ENCODE results near the gene PGS1.

PGS1 gene

DNA sequence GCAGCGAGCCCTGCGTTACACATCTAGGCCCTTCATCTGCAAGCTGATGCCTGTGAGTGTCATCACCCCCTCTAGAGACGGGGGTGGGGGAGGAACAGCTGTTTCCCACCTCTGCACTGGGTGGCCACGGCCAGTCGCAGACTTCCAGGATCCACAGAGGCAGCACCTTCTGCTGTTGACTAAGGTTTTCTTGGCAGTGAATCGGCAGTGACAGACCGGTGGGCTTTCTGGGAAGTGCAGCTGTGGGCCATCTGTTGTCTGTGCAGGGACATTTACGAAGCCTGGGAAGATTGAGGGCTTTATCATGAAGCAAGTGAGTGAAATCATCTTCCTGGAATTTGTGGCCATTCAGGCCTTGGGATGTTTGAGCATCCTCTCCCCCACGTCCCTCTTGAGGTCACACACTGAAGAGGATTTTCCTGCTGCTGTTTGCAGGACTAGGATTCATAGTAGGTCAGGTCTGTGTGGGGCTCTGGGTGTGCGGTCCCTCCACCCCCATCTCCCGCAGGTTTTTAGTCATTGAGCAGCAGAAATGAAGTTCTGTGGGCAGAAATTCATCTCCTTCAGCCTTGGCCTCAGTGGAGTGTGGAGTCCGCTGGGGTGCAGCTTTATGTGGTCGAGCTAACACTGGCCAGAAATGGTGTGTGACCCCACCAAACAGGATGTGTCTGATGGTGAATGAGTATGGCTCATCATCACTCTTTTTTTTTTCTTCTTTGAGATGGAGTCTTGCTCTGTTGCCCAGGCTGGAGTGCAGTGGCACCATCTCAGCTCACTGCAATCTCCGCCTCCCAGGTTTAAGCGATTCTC lies 12.0 kb downstream of the PGS1 start:
- no peak for FAIRE-seq

DNA sequence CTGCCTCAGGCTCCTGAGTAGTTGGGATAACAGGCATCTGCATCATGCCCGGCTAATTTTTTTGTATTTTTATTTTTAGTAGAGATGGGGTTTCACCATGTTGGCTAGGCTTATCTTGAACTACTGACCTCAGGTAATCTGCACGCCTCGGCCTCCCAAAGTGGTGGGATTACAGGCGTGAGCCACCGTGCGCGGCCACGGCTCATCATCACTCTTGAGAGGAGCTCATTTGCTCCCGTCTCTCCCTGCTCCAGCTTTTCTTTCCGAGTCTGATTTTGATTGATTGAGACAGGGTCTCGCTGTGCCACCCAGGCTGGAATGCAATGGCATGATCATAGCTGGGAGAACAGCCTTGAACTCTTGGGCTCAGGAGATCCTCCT lies 12.6 kb downstream of the PGS1 start:
- no peak for FAIRE-seq

DNA sequence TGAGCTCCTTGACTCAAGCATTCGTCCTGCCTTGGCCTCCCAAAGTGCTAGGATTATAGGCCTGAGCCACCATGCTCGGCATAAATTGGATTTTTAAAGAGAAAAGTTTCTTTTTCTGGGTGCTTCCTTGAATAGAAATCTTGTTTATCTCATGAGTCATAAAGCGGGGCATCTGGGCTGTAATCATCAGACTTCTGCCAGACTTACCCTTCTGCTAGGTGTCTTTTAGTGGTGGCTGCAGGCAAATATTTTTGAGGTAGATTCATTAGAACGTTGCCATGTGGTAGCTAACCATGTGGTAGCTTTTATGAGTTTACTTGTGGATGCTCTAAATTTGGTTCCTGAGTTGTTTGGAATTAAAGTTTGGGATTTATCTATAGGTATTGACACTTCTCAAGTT lies 13.4 kb downstream of the PGS1 start:
- FAIRE-seq, result no peak

DNA sequence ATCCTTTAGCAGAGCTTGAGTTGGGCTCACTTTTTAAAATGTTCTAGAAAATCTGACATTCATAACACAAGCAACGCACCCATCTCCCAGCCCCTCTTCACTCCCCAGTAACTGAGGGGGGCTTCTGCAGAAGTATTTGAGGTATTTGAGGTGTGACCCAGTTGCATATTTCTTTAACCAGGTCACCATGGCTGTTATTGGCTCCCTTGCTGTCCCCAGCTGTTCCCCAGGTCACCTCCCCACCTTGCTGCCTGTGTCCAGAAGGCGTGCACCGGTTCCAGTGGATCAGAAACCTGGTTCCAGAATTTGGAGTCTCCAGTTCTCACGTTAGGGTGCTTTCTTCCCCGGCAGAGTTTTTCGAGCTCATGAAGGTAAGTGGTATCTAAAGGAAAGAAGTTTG lies 13.8 kb downstream of the PGS1 start:
- no peak for FAIRE-seq

DNA sequence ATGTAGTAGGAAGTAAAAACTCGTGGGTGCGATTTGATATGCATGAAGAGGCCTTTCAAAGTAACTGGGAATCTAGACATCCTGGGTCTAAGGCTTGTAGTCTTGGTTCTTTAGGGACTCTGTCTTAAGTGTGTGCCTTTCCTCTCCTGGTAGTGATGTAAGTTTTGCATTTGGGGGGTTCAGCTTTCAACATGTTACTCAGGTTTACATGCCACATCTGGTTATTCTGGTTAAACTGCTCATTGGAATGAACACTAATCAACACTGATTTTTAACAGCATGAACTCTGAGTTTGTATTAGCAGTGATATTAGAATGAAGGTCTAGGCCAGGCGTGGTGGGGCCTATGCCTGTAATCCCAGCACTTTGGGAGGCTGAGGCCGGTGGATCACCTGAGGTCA lies 15.1 kb downstream of the PGS1 start:
- FAIRE-seq, result no peak

DNA sequence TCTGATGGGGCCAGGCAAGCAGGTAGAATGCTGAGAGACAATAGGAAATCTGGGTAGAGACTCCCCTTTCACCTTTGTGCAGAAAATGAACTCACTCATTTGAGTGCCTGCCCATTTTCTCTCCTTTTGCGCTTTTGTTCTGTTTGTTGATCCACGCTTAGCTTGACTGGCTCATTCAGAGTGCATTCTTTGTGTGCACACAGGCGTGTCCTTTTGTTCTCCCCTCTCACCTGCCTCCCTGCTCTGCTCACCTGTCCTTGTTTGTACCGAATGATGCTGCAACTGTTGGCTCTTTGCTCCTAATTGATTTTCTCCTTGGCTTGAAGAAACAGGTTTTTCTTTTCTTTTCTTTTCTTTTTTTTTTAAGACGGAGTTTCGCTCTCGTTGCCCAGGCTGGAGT lies 15.8 kb downstream of the PGS1 start:
- no peak for FAIRE-seq

DNA sequence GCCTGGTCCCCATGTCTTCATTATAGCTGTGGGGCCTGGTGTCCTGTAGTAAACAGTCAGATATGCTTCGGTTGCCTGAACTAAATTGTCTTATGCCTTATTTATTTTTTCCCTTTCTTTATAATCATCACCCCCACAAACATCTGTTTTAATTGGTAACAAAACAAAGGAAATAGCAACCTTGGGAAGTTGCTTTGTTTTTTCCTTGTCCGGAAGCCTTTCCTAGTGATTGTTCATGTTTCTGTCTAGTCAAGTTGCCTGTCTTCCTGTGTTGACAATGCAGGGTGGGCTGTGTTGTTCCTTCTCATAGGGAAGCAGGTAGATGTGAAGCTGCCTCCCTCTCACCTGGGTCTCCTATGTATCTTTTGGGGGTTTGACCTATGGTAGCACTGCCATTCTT lies 16.7 kb downstream of the PGS1 start:
- no peak for FAIRE-seq

DNA sequence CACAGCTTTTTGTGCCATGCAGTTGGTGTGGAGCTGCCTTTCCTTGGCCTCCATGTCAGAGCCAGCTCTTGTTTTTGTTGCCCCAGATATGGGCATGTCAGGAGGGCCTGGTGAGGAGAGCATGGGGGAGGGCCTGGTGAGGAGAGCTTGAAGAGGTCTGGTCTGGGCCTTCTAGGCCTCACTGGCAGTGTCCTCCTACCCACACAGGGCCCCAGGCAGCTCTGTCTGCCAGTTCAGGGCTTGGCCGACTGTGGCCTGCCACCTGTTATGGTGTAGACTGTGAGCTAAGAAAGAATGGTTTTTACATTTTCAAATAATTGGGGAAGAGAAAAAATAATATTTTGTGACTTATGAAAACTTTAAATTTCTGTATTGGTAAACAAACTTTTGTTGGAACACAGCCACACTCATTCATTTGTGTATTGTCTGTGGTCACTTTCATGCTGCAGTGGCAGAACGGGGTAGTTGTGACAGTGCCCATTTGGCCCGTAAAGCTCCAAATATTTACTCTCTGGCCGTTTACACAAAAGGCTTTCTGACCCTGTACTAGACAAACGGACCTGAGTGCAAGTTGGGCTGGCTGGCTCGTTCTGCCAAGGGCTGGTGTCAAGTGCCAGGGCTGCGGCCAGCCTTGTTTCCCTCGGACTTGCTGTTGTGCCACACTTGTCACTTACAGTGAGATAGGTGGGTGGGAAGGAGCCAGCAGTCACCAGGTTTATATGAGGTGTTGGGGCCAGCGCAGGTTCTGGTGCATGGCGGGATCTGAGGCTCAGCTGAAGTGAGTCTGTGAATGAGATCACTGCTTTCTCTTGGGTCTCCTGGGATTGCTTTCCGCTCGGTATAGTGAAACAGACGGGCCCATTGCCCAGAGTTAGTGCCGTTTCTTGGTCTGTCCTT lies 18.2 kb downstream of the PGS1 start:
- FAIRE-seq, result no peak

DNA sequence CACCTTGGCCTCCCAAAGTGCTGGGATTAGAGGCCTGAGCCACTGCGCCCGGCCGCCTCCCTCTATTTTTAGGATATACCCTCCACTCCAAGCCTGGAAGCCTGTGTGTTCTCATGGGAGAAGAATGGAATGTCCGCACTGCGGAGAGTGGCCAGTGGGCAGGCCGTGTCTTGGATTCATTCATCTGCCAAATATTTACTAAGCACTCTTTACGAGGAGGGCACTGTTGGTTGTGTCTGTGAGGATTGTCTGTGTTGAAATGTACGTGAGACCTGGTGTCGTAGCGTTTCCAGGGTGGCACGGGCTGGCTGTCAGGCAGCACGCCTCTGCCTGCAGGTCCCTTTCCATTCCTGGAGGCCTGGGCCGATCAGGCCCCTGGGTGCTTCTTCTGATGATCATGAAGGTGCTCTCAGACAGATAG lies 19.2 kb downstream of the PGS1 start:
- FAIRE-seq, result no peak

DNA sequence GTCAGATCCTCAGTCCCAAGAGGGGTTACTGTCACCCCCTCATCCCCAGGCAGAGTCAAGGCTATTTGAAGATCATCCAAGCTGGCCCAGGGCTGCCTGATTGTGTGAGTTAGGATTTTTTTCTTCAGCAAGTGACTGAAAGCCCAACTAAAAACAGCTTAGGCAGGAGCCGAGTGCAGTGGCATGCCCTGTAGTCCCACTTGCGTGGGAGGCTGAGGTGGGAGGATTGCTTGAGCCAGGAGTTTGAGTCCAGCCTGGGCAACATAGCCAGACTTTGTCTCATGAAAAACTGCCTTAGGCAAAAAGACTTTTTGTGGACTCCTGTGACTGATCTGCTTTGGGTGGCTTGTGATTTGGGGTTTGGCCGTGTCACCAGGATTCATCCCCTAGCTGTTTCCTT lies 19.9 kb downstream of the PGS1 start:
- no peak for FAIRE-seq

DNA sequence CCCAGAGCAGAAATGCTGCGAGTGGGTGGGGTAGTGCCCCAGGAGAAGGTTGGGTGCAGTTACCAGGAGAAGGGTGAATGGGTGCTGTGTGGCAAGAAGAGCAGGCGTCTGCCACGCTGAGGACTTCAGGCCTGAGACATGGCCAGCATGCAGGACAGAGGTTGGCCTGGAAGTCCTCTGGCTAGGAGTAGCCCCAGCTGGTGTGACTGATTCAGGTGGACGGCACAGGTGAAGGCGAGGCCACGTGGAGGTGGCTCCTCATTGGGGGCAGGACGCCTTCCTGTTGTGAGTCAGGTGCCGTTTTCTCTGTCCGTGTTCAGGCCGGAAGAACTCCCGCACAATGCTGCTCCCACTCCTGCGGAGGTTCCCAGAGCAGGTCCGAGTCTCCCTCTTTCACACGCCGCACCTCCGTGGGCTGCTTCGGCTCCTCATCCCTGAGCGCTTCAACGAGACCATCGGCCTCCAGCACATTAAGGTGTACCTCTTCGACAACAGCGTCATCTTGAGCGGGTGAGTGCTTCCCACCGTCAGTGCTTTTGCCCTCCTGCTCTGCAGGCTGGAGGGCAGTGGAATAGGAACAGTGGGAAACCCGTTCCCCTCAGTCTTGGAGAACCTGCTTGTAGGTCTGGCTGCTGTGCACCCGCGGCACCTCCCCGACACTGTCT lies 20.7 kb downstream of the PGS1 start:
- no peak for FAIRE-seq

DNA sequence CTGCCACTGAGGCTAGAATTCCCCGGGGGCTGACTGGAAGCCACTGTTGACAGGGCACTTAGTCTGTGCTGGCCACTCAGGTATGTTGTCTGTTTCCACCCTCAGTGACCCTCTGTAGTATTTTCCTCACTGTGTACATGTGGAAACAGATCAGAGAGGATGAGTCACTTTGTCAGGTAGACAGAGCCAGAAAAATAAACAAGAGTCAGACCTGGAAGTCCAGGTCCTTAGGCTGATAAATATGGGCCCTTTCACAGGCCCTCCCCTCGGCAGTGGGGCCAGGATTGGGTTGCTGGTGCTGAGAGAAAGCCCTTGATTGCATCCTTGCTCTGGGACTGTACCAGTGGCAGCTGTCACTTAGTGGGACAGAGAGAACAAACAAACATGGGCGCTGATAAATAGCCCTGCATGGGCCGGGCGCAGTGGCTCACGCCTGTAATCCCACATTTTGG lies 21.3 kb downstream of the PGS1 start:
- no peak for FAIRE-seq

DNA sequence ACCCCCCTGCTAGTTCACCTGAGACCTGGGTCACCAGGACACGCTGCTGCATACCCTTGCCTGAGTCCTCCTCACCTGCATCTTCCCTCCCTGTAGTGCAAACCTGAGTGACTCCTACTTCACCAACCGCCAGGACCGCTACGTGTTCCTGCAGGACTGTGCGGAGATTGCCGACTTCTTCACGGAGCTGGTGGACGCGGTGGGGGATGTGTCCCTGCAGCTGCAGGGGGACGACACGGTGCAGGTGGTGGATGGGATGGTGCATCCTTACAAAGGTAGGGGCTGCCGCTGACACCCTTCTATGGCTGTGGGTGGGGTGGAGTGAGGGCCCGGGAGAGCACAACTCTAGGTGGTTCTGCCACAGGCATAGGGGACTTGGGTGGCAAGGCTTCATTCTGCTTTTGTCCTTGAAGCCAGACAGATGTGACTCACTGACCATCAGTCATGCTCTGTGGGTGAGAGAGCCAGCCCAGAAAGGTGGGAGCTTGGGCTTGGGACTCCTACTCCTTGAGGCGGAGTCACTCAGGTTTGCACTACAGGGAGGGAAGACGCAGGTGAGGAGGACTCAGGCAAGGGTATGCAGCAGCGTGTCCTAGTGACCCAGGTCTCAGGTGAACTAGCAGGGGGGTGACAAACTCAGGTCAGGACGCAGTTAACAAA lies 22.3 kb downstream of the PGS1 start:
- no peak for FAIRE-seq

DNA sequence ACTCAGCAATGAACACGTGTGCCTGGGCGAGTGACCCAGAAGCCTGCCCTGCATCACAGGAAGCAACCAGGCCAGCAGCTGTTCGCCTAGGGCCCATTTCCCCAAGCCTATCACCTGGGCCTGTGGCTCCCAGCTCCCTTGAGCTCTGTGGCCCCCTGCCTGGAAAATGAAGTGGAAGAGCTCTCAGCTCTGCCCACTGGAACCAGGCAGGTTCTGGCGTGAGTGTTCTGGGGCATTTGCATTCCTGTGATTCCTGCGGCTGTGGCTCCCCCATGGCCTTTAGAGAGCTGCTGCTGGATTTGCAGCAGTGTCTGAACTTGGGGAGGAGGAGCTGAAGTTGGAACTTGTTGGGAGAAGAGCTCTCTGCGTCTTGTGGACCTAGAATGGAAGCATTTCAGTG lies 22.8 kb downstream of the PGS1 start:
- FAIRE-seq, result no peak

DNA sequence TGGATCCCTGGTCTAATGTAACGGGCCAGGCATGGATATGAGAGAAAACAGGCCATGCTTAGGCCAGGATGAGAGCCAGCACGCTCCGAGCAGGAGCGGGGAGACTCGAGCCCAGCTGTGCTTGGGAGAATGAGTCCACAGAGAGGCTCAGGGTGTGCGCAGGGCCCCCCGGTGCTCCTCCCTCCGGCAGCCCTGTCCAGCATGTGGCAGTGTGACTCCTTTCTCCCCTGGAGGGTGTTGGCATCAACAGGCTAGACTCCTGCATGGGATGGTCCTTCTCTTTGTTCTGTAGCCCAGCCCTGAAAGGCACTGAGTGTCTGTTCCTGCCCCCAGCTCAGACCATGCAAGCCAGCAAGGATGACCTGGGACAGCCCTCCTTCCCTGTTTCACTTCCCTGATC lies 23.4 kb downstream of the PGS1 start:
- no peak for FAIRE-seq

DNA sequence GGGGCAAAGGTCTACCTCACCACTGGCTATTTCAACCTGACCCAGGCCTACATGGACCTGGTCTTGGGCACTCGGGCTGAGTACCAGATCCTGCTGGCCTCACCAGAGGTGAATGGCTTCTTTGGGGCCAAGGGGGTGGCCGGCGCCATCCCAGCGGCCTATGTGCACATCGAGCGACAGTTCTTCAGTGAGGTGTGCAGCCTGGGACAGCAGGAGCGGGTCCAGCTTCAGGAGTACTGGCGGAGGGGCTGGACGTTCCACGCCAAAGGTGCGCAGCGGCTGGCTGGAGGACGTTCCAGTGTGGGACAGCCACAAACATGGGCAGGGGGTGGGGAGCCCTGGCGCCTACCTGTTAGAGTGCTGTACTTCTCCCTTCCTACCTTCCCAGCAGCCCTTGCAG lies 25.4 kb downstream of the PGS1 start:
- FAIRE-seq, result no peak

DNA sequence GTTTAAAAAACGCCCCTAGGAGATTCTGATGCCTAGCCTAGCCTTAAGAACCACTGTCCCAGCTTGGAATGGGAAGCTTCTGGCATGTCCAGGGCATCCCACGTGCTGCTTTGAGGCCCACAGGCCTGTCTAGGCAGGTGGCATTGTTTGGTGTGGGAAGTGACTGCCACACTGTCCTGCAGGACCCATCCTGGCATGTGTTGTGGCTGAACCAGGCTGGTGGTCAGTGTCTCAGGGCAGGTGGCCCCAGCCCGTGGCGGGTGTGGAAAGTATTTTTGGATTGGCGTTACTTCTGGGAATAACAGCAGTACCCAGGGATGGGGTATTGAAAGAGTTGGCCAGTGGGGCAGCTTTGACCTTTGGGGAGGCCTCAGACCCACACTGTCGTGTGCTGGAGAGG lies 27.9 kb downstream of the PGS1 start:
- FAIRE-seq, result no peak

DNA sequence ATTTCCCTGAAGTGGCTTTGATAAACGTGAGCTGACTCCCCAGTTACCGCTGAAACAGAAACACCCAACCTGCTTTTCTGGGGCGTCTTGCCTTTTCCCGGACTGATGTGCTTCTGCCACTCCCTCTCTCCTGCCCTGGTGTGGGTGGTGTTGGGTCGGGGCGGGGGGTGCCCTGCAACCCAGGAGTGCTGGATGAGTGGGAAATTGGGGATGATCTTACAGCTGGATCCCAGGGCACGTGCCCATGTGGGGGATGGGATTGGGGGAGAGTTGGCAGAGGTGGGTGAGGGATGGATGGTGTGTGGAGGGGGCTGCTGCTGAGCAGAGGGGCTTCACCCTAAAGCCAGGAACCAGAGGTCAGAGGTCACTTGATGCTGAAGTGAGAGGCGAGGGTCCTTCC lies 28.5 kb downstream of the PGS1 start:
- no peak for FAIRE-seq

DNA sequence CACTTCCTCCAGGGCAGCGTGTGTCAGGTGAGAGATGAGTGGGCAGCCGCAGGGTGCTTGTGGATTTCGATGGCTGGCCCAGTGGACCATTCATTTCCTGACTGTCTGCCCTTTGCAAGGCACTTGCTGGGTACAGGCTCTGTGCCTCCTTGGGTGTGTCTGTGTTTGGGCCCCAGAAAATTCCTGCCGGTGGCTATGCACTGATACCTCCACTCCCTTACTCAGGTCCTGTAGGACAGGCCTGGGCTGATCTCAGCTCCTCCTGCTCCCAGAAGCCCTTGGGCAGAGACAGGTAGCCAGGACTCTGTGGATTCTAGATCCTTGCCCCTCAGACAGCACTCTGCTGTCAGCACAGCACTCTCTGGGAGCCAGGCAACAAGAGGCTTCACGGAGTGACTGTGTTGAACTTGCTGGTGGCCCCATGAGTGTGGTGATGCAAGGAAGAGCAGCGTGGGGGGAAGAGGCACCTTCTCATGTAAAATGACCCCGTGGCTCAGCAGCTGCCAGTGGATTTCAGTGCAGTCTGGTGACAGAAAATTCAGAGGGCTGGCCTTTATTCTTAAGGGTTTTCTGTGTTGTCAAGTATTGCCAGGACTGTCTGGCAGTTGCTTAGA lies 29.0 kb downstream of the PGS1 start:
- FAIRE-seq, result no peak

DNA sequence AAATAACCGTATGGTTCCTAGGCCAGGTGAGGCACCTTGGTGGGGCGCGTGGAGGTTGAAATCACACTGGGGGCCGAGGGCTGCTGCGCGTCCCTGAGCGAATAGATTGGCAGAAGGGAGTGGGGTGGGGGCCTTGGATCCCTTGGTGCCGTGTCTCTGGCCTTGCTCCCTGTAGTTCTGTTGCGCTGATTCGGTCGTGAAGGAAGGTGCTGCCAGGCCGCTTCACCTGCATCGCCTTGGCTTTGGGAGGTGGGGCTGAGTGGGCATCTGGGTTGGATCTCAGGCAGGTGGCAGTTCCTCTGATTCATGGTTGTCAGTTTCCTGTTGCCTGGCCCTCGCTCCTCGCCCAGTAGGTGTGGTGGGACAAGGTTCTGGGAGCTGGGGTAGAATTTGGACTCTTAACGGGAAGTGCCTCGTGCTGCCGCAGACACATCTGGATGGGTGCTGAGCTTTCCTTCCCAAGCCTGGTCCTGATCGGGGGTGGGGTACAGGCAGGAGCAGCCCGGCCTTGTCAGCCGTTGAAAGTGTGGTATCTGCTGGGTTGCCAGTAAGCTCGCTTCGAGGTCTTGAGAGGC lies 30.1 kb downstream of the PGS1 start:
- FAIRE-seq, result no peak

DNA sequence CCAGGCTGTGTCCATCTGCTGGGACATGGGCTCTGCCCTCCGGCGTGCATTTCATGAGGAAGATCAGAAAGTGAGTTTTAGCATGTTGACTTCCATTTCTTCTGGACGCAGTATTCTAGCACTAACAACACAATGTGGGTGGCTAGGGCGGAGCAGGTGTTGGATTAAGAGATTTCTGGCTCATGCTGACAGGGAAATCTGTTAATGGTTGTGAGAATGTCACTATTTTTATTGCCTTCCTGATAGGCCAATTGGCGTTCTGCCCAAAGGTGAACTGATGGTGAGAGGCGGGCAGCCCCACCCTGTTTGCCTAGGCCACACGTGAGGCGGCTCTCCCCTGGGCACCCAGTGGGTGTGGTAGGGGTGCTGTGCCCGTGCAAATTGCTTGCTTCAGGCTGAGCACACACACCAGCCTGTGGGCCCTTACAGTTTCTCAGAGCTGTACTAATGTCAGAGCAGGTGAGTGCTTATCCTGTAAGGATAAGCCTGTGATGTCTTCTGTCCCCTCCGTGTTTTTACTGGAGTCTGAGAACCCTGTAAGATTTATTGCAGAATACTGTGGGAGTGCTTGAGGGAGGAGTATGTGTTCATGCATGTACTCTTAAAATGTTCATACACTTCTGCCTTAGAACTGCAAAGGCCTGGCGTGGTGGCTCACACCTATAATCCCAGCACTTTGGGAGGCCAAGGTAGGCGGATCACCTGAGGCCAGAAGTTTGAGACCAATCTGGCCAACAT lies 30.9 kb downstream of the PGS1 start:
- no peak for FAIRE-seq

Measured in TTC549 (cell line).